ENCODE results near the gene SEZ6L2. TPM values are rescaled to one million over a fixed set of nuclear protein-coding genes. Genes with fewer than 3 reads are reported as not detected.
A peak's percentile ranks its signal among the peaks of the same experiment; 100 is the strongest.

The SEZ6L2 gene
- total and polyA plus RNA-seq, 2 of the 13 experiments (the other 11 are each of a cell fraction or from before 2014, with no cell fraction given) = 14.9 to 16.9 TPM

DNA sequence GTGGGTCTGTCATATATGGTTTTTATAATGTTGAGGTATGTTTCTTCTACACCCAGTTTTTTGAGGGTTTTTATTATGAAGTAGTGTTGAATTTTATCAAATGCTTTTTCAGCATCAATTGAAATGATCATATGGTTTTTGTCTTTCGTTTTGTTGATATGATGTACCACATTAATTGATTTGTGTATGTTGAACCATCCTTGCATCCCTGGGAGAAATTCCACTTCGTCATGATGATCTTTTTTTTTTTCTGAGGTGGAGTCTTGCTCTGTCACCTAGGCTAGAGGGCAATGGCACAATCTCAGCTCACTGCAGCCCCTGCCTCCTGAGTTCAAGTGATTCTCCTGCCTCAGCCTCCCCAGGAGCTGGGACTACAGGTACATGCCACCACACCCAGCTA, 48.5 kb upstream of the SEZ6L2 start (continued):
- TF ChIP-seq, protein P1, sequence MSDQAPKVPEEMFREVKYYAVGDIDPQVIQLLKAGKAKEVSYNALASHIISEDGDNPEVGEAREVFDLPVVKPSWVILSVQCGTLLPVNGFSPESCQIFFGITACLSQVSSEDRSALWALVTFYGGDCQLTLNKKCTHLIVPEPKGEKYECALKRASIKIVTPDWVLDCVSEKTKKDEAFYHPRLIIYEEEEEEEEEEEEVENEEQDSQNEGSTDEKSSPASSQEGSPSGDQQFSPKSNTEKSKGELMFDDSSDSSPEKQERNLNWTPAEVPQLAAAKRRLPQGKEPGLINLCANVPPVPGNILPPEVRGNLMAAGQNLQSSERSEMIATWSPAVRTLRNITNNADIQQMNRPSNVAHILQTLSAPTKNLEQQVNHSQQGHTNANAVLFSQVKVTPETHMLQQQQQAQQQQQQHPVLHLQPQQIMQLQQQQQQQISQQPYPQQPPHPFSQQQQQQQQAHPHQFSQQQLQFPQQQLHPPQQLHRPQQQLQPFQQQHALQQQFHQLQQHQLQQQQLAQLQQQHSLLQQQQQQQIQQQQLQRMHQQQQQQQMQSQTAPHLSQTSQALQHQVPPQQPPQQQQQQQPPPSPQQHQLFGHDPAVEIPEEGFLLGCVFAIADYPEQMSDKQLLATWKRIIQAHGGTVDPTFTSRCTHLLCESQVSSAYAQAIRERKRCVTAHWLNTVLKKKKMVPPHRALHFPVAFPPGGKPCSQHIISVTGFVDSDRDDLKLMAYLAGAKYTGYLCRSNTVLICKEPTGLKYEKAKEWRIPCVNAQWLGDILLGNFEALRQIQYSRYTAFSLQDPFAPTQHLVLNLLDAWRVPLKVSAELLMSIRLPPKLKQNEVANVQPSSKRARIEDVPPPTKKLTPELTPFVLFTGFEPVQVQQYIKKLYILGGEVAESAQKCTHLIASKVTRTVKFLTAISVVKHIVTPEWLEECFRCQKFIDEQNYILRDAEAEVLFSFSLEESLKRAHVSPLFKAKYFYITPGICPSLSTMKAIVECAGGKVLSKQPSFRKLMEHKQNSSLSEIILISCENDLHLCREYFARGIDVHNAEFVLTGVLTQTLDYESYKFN (CRISPR knock-in tag; conservative IDR thresholded peaks at IDR 0.05) = no peak
- TF ChIP-seq, protein P2, sequence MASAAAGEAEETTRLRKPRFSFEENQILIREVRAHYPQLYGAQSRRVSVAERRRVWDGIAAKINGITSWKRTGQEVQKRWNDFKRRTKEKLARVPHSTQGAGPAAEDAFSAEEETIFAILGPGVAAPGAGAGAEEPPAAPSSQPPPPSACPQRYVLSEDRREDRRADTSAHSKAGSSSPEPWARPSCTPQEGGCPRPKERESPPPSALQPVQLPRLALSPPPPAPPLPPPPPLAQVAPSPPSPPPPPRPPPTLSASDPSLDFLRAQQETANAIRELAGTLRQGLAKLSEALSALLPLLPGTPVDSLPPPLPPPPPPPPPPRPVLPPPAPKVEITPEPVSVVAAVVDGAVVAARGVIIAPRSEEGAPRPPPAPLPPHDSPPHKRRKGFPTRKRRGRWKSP (CRISPR knock-in tag; IDR thresholded peaks at IDR 0.05) = no peak
- TF ChIP-seq FOXO1 (CRISPR knock-in tag; IDR thresholded peaks at IDR 0.05) = no peak
- TF ChIP-seq NFKBIZ (CRISPR knock-in tag; IDR thresholded peaks at IDR 0.05) = no peak

DNA sequence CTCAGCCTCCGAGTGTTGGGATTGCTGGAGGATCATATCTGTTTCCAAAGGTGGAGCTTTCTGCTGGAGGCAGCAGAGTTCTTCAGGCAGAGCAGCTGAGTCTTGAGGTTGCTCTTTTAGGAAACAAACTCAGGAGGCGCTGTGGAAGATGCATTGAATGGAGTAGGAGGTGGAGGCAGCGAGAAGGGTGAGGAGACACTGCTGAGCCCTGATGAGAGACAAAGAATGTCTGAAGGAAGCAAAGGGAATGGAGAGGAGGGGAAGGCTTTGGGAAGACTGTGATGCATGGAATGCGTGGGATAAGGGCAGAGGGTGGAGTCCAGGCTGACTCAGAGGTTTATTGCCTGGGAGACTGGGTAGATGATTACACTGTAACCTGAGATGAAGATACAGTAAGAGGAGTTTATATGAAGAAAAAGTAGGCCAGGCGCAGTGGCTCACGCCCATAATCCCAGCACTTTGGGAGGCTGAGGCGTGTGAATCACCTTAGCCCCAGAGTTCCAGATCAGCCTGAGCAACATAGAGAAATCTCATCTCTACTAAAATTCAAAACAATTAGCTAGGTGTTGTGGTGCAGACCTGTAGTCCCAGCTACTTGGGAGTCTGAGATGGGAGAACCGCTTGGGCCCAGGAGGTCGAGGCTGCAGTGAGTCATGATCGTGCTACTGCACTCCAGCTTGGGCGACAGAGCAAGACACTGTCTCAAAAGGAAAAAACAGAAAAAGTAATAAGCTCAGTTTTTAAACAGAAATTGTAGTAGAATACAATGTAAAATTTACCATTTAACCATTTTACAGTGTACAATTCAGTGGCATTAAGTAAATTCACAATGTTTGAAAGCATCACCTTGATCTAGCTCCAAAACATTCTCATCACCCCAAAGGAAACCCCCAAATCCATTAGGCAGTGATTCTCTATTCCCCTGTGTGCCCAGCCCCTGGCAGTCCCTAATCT, 44.8 kb upstream of the SEZ6L2 start:
- POLR2A ChIA-PET = interaction anchor here (0.8 to 6.3 kb wide), 11 partner anchors 9 to 136 kb away, joined by 3 to 59 read pairs (median 4); partner anchors contain the start of genes ASPHD1, KCTD13, SEZ6L2 and TAOK2
- peak overlapping the region; percentile 62 for H3K27ac ChIP-seq (ENCODE audit: extremely low read length, insufficient read depth, low read length)
- TF ChIP-seq, protein P3, sequence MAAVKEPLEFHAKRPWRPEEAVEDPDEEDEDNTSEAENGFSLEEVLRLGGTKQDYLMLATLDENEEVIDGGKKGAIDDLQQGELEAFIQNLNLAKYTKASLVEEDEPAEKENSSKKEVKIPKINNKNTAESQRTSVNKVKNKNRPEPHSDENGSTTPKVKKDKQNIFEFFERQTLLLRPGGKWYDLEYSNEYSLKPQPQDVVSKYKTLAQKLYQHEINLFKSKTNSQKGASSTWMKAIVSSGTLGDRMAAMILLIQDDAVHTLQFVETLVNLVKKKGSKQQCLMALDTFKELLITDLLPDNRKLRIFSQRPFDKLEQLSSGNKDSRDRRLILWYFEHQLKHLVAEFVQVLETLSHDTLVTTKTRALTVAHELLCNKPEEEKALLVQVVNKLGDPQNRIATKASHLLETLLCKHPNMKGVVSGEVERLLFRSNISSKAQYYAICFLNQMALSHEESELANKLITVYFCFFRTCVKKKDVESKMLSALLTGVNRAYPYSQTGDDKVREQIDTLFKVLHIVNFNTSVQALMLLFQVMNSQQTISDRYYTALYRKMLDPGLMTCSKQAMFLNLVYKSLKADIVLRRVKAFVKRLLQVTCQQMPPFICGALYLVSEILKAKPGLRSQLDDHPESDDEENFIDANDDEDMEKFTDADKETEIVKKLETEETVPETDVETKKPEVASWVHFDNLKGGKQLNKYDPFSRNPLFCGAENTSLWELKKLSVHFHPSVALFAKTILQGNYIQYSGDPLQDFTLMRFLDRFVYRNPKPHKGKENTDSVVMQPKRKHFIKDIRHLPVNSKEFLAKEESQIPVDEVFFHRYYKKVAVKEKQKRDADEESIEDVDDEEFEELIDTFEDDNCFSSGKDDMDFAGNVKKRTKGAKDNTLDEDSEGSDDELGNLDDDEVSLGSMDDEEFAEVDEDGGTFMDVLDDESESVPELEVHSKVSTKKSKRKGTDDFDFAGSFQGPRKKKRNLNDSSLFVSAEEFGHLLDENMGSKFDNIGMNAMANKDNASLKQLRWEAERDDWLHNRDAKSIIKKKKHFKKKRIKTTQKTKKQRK (IDR thresholded peaks at IDR 0.05; ENCODE audit: low read length) = no peak
- TF ChIP-seq, protein P4, sequence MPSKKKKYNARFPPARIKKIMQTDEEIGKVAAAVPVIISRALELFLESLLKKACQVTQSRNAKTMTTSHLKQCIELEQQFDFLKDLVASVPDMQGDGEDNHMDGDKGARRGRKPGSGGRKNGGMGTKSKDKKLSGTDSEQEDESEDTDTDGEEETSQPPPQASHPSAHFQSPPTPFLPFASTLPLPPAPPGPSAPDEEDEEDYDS (CRISPR knock-in tag; IDR thresholded peaks at IDR 0.05) = peak; percentile 81
- TF ChIP-seq ZNF558 (CRISPR knock-in tag; IDR thresholded peaks at IDR 0.05; ENCODE audit: borderline replicate concordance) (no peak), LCORL (IDR thresholded peaks at IDR 0.05) (no peak), LCORL (CRISPR knock-in tag; IDR thresholded peaks at IDR 0.05) (peak; percentile 36; the same call in 1 of the 2 replicates), SRY (CRISPR knock-in tag; IDR thresholded peaks at IDR 0.05) (no peak)
- TF ChIP-seq, protein P5, sequence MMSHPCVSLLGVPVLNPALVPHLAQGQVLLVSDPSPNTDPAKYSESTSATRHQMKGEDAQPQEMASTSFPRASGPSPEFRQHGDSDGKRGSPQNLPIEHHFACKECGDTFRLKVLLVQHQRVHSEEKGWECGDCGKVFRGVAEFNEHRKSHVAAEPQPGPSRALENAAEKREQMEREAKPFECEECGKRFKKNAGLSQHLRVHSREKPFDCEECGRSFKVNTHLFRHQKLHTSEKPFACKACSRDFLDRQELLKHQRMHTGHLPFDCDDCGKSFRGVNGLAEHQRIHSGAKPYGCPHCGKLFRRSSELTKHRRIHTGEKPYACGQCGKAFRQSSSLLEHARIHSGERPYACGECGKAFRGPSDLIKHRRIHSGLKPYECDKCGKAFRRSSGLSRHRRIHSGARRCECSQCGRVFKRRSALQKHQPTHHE (CRISPR knock-in tag; IDR thresholded peaks at IDR 0.05; ENCODE audit: borderline replicate concordance) = no peak

More for the DNA sequence above, 44.8 kb upstream of the SEZ6L2 start:
- in situ Hi-C loops (cut with HindIII; ENCODE audit: extremely low pct_ligation_motif_present, low pct_unique_long_range_greater_than_20kb) = no loop called here
- Histone ChIP-seq H2AFZ (ENCODE audit: low read length) (peak overlapping the region; percentile 45), H3K36me3 (replicated peaks in 1 of 2; ENCODE audit: control insufficient read depth in 1 of 2, insufficient read depth in 2 of 2, low read length in 2 of 2) (no peaks in the 10 kb centered on the region), H3K4me1 (ENCODE audit: insufficient read depth, low read length) (peaks cover 37% of the 10 kb centered on the region), H3K27me3 (ENCODE audit: control insufficient read depth in 1 of 2, insufficient read depth in 2 of 2, low read length in 2 of 2) (no peaks in the 10 kb centered on the region), H3K79me2 (ENCODE audit: insufficient read depth, low read length) (no peaks in the 10 kb centered on the region), H3K4me2 (ENCODE audit: low read depth, low read length) (peak overlapping the region; percentile 88), H3K9ac (ENCODE audit: insufficient read depth, low read depth, low read length) (peak overlapping the region; percentile 50), H3K4me3 (replicated peaks in 1 of 3; ENCODE audit: insufficient read depth in 1 of 3, low read depth in 2 of 3, low read length in 3 of 3) (peak overlapping the region; percentile 39 to 51 (median 41)), H3K9me3 (ENCODE audit: low read length) (no peaks in the 10 kb centered on the region), H4K20me1 (ENCODE audit: insufficient read depth, low read length) (no peaks in the 10 kb centered on the region)
- CTCF ChIA-PET (ENCODE audit: low intra/inter-chr PET ratio, low total read pairs) = no interaction called here
- DNase-seq (ENCODE audit: low spot score) (peak; percentile 91), ATAC-seq (peak; percentile 97), FAIRE-seq (peak; percentile 82)
- intact Hi-C loops (cut with micrococcal nuclease; ENCODE audit: unreplicated experiment) = loop anchor here (1.0 kb wide), 1 partner anchor 29 kb away; the partner anchor contains the start of gene TAOK2
- BruUV-seq (replicated peaks) = no TSS peak
- WGBS (ENCODE audit: low lambda C conversion rate) = 2% methylated on average over 11 of the region's 11 CpGs

Measured in HepG2 (cell line).